NB4 (cell line): Measurements from ENCODE around the gene DEFB126.

Experiments used
- CTCF ChIP-seq: IDR thresholded peaks from one replicate; pipeline ENCODE4 v1.5.1; 2012; ENCODE audit warnings: low read depth, low read length
- POLR2A ChIP-seq: IDR thresholded peaks from 2 replicates; pipeline ENCODE4 v1.6.1; 2011; ENCODE audit warnings: mild to moderate bottlenecking; ENCODE audit not compliant: insufficient read length; ENCODE audit errors: extremely low read depth

GRCh38 chr20:152131-152530 is 9.7 kb downstream of the DEFB126 start:
- TF ChIP-seq CTCF = no peak
- TF ChIP-seq POLR2A = no peak
